MM.1S (cell line): Measurements from ENCODE around the gene KLHDC10.

Experiments used
- DNase-seq: peaks from one replicate; pipeline ENCODE4 v3.0.0-alpha.2; 2015
- H2AFZ ChIP-seq: fragments of 300-600 bp; sonication (generic); 2 replicates; pipeline ENCODE4 v1.6.0; 2016; ENCODE audit warnings: antibody characterized with exemption, low read length
- H3F3A ChIP-seq: fragments of 300-600 bp; sonication (generic); 2 replicates; pipeline ENCODE4 v1.6.1; 2016; ENCODE audit warnings: mild to moderate bottlenecking, antibody characterized with exemption, low read length, moderate library complexity, mixed read lengths; ENCODE audit not compliant: insufficient read depth
- H3K27ac ChIP-seq: fragments of 300-600 bp; sonication (generic); 2 replicates; pipeline ENCODE4 v1.5.1; 2016; ENCODE audit warnings: mild to moderate bottlenecking, low read length
- H3K27me3 ChIP-seq: fragments of 300-600 bp; sonication (generic); replicated peaks from 2 replicates; pipeline ENCODE4 v1.6.0; 2016; ENCODE audit warnings: low read length; ENCODE audit not compliant: insufficient read depth
- H3K36me3 ChIP-seq: fragments of 300-600 bp; sonication (generic); replicated peaks from 2 replicates; pipeline ENCODE4 v1.6.1; 2016; ENCODE audit warnings: mild to moderate bottlenecking, low read length, mixed read lengths; ENCODE audit not compliant: insufficient read depth
- H3K4me1 ChIP-seq: fragments of 300-600 bp; sonication (generic); 2 replicates; pipeline ENCODE4 v1.6.1; 2016; ENCODE audit warnings: low read length, mixed read lengths
- H3K4me2 ChIP-seq: fragments of 300-600 bp; sonication (generic); 2 replicates; pipeline ENCODE4 v1.6.0; 2016; ENCODE audit warnings: low read depth, low read length
- H3K4me3 ChIP-seq: fragments of 300-600 bp; sonication (generic); 2 replicates; pipeline ENCODE4 v1.5.1; 2016; ENCODE audit warnings: low read length, mixed read lengths
- H3K79me2 ChIP-seq: fragments of 300-600 bp; sonication (generic); 2 replicates; pipeline ENCODE4 v1.6.1; 2016; ENCODE audit warnings: mixed run types, low read length, mixed read lengths
- H3K9ac ChIP-seq: fragments of 300-600 bp; sonication (generic); 2 replicates; pipeline ENCODE4 v1.6.1; 2016; ENCODE audit warnings: low read length, mixed read lengths
- H3K9me2 ChIP-seq: fragments of 300-600 bp; sonication (generic); replicated peaks from 2 replicates; pipeline ENCODE4 v1.6.1; 2016; ENCODE audit warnings: mild to moderate bottlenecking, low read length, mixed read lengths; ENCODE audit not compliant: insufficient read depth
- H3K9me3 ChIP-seq: fragments of 300-600 bp; sonication (generic); replicated peaks from 2 replicates; pipeline ENCODE4 v1.6.1; 2016; ENCODE audit warnings: mild to moderate bottlenecking, low read length, mixed read lengths; ENCODE audit not compliant: insufficient read depth
- H4K20me1 ChIP-seq: fragments of 300-600 bp; sonication (generic); 2 replicates; pipeline ENCODE4 v1.6.1; 2016; ENCODE audit warnings: mild to moderate bottlenecking, low read length, moderate library complexity, mixed read lengths; ENCODE audit not compliant: insufficient read depth
- EZH2 ChIP-seq: fragments of 300-600 bp; sonication (generic); optimal IDR thresholded peaks from 2 replicates; pipeline ENCODE3; 2017; ENCODE audit warnings: low read depth, mild to moderate bottlenecking, antibody characterized with exemption, low read length, mixed read lengths
- EZH2phosphoT487 ChIP-seq: fragments of 300-600 bp; sonication (generic); IDR thresholded peaks from 2 replicates; pipeline ENCODE4 v1.6.1; 2018; ENCODE audit warnings: antibody characterized with exemption, low read length
- TF ChIP-seq, protein P1 (sequence below): fragments of 300-600 bp; sonication (generic); IDR thresholded peaks from 2 replicates; pipeline ENCODE4 v1.5.1; 2016; ENCODE audit warnings: antibody characterized with exemption, low read length, mixed read lengths

The KLHDC10 gene

DNA sequence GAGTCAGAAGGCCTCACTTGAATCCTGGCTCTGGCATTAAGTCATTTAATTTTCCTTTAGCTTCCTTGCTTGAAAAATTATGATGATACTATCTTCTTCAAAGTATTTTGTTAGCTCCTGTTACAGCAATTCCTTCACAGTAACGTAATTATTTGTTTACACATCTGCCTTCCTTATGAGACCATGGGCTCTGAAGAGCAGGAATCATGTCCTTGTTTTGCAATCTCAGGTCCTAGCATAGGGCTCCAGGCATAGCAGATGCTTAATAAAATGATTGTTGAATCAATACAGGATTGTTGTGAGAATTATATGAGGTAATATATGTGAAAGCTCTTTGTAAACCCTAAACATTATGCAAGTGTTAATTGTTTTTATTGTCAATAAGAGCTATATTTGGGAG is 25.5 kb downstream of the KLHDC10 start:
- Histone ChIP-seq H3K9me2 (no peaks in the 10 kb centered on the region), H3K9ac (no peak overlapping the region), H4K20me1 (no peaks in the 10 kb centered on the region), H2AFZ (no peak overlapping the region), H3K4me1 (0 out of 2 replicates have a peak, but pooled peaks cover 5% of the 10 kb centered on the region), H3K4me2 (no peak overlapping the region), H3K9me3 (no peaks in the 10 kb centered on the region), H3K27me3 (no peaks in the 10 kb centered on the region), H3K4me3 (no peak overlapping the region), H3K36me3 (no peaks in the 10 kb centered on the region), H3F3A (no peaks in the 10 kb centered on the region), H3K27ac (no peak overlapping the region), H3K79me2 (peaks cover 21% of the 10 kb centered on the region)
- TF ChIP-seq, protein P1, sequence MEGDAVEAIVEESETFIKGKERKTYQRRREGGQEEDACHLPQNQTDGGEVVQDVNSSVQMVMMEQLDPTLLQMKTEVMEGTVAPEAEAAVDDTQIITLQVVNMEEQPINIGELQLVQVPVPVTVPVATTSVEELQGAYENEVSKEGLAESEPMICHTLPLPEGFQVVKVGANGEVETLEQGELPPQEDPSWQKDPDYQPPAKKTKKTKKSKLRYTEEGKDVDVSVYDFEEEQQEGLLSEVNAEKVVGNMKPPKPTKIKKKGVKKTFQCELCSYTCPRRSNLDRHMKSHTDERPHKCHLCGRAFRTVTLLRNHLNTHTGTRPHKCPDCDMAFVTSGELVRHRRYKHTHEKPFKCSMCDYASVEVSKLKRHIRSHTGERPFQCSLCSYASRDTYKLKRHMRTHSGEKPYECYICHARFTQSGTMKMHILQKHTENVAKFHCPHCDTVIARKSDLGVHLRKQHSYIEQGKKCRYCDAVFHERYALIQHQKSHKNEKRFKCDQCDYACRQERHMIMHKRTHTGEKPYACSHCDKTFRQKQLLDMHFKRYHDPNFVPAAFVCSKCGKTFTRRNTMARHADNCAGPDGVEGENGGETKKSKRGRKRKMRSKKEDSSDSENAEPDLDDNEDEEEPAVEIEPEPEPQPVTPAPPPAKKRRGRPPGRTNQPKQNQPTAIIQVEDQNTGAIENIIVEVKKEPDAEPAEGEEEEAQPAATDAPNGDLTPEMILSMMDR: no peak
- no peak for TF ChIP-seq EZH2
- DNase-seq: no peak

DNA sequence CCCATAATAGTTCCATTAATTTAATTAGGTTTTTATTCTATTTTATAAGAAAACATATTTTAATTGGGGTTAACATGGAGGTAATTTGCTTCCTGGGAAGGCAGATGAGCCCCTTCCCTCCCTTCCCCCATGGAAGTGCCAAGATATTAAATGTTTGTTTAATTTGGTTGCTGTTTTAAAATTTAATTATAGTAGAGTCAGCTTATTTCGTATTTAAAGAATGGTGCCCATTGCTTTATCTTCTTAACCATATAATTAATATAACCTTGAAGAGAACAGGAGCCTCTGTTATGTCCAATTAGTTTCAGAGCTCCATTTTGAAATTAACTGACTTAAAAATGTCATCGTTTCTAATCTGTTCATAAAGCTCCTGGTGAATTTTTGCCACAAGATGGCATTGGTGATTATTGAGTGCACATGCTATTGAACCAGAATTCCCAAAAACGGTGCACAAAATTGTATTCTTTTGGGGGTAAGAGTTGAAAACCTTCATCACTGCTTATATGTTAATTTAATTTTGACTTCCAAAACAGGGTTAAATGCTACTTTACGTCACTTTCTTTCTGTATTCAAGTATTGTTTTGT is 26.0 kb downstream of the KLHDC10 start:
- no peaks in the 10 kb centered on the region for H3K27me3 ChIP-seq
- no peaks in the 10 kb centered on the region for H3F3A ChIP-seq
- H3K36me3 ChIP-seq: no peaks in the 10 kb centered on the region
- no peak overlapping the region for H3K4me2 ChIP-seq
- H3K4me3 ChIP-seq: no peak overlapping the region
- no peaks in the 10 kb centered on the region for H3K9me2 ChIP-seq
- peaks cover 21% of the 10 kb centered on the region for H3K79me2 ChIP-seq
- H2AFZ ChIP-seq: no peak overlapping the region
- no peak overlapping the region for H3K27ac ChIP-seq
- H3K4me1 ChIP-seq: 0 out of 2 replicates have a peak, but pooled peaks cover 5% of the 10 kb centered on the region
- DNase-seq: no peak
- TF ChIP-seq EZH2phosphoT487: no peak
- no peak for TF ChIP-seq EZH2
- TF ChIP-seq, protein P1: no peak
- no peaks in the 10 kb centered on the region for H3K9me3 ChIP-seq
- no peak overlapping the region for H3K9ac ChIP-seq
- no peaks in the 10 kb centered on the region for H4K20me1 ChIP-seq

DNA sequence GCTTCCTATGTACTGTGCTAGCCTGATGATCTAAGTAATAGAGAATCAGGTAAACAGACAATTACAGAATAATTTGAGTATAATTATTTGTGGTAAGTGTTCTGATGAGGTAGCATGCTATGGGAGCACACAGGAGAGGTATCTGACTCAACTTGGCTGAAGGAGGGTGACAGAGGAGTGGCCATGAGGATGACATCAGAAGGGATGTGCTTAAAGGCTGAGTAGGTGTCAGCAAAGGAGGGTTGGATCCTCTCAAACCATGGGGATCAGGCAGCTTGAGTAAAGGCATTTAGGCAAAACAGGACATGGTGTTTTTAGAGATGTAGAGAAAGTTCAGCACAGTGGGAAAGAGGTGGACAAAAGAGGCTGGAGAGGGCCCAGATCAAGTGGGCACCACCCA is 29.0 kb downstream of the KLHDC10 start:
- Histone ChIP-seq H3K27ac (no peak overlapping the region), H3K9ac (no peak overlapping the region), H3K4me1 (no peaks in the 10 kb centered on the region), H3K36me3 (no peaks in the 10 kb centered on the region), H3K9me3 (no peaks in the 10 kb centered on the region), H3K27me3 (no peaks in the 10 kb centered on the region), H3F3A (no peaks in the 10 kb centered on the region), H4K20me1 (no peaks in the 10 kb centered on the region), H3K9me2 (no peaks in the 10 kb centered on the region), H3K4me3 (no peak overlapping the region), H2AFZ (no peak overlapping the region), H3K4me2 (no peak overlapping the region), H3K79me2 (peaks cover 4% of the 10 kb centered on the region; the same call in 1 of the 2 replicates)
- no peak for DNase-seq
- TF ChIP-seq, protein P1: no peak
- TF ChIP-seq EZH2phosphoT487 (no peak), EZH2 (no peak)
